Upper lobe of left lung (tissue), 6 donors: ENCODE results near the gene GAS2L3. TPM values are rescaled to one million over a fixed set of nuclear protein-coding genes. Genes with fewer than 3 reads are reported as not detected.
"Not testable (repeated sequence)": the region's sequence is repeated elsewhere in the genome, so short reads cannot be mapped to it uniquely, and the experiment has no call there.

Source experiments
- ATAC-seq, 2 donors: fragments of 200-7000 bp; cut with Tn5 transposase; one replicate each; pipeline ENCODE4 v1.9.1; 2022; ENCODE audit warnings: mild to moderate bottlenecking in 2 of 2, moderate library complexity in 2 of 2; ENCODE audit not compliant: low FRiP score in 2 of 2
- DNase-seq, 2 donors: peaks; one replicate each; pipeline ENCODE4 v3.0.0-alpha.2; 2019 to 2020
- H3K27ac ChIP-seq, 4 donors: fragments of 200-600 bp; sonication (generic); one replicate each; pipeline ENCODE4 v1.5.1; 2016 to 2019
- H3K27me3 ChIP-seq, 4 donors: fragments of 200-600 bp; sonication (generic); one replicate each; pipeline ENCODE4 v1.5.1; 2017 to 2019
- H3K36me3 ChIP-seq, 4 donors: fragments of 200-600 bp; sonication (generic); one replicate each; pipeline ENCODE4 v1.5.1; 2016 to 2019
- H3K4me1 ChIP-seq, 4 donors: fragments of 200-600 bp; sonication (generic); one replicate each; pipeline ENCODE4 v1.5.1; 2018 to 2019
- H3K4me3 ChIP-seq, 4 donors: fragments of 200-600 bp; sonication (generic); one replicate each; pipeline ENCODE4 v1.5.1; 2017 to 2019; ENCODE audit warnings: mild to moderate bottlenecking in 2 of 4, moderate library complexity in 1 of 4
- H3K9me3 ChIP-seq, 4 donors: fragments of 200-600 bp; sonication (generic); one replicate each; pipeline ENCODE4 v1.5.1; 2018 to 2019
- EP300 ChIP-seq, 4 donors: sonication (generic); formaldehyde crosslinking; IDR thresholded peaks; one replicate each; pipeline ENCODE4 v1.5.1; 2017; ENCODE audit warnings: antibody characterized with exemption in 4 of 4, control low read depth in 2 of 4
- POLR2A ChIP-seq, 4 donors: fragments of 450-650 bp; IDR thresholded peaks; one replicate each; pipeline ENCODE4 v1.5.1; 2016 to 2017; ENCODE audit warnings: antibody characterized with exemption in 4 of 4, mild to moderate bottlenecking in 2 of 4
- POLR2AphosphoS5 ChIP-seq, 2 donors: sonication (generic); formaldehyde crosslinking; IDR thresholded peaks; one replicate each; pipeline ENCODE4 v1.5.1; 2017; ENCODE audit warnings: antibody characterized with exemption in 2 of 2
- WGBS, 2 donors: methylation state at CpG; one replicate each; pipeline ENCODE4 v1.1.5; 2017 to 2018; 5-methylcytosine and 5-hydroxymethylcytosine counted together
- total RNA-seq, 6 donors: library from RNA; depleted of rRNA in 4 of 6; stranded (reverse); fragments of >200 nt in 4 of 6; gene quantifications; one replicate each; pipeline versions ENCODE4 v1.1.0 to v1.2.1, GENCODE V29; 2016 to 2021
- TF ChIP-seq, protein P1 (sequence below), 6 experiments: fragments of 450-650 bp in 4 of 6; fragments of 200-600 bp in 2 of 6; sonication (generic) in 2 of 6; IDR thresholded peaks; one replicate each; pipeline ENCODE4 v1.5.1; 2016 to 2019; ENCODE audit warnings: antibody characterized with exemption in 6 of 6
- donor health status: DM: no; HTN: no; CAD: no; lungs with moderate emphysema.
- donor health status: DM: no; HTN: yes; CAD: no; lungs with severe emphysema.

Gene GAS2L3
- total RNA-seq, 6 donors from 2014 or later: 5.9 to 21.0 (median 14.4) TPM

DNA sequence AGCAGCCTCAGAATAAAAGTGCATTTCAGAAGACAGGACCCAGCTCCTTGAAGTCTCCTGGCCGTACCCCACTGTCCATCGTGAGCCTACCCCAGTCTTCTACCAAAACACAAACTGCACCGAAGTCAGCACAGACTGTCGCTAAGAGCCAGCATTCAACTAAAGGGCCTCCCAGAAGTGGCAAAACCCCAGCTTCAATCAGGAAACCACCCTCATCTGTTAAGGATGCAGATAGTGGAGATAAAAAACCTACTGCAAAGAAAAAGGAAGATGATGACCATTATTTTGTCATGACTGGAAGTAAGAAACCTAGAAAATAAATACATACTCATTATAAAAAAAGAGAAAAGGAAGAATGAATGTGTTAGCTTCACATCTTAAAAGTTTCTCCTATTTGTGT lies 51.1 kb downstream of the GAS2L3 start:
- H3K27me3 ChIP-seq: no peaks in the 10 kb centered on the region
- no peaks in the 10 kb centered on the region for H3K36me3 ChIP-seq
- H3K9me3 ChIP-seq: no peaks in the 10 kb centered on the region
- DNase-seq (no peak), ATAC-seq (no peak)
- H3K4me3 ChIP-seq: no peak overlapping the region
- 71 to 82% methylated on average over 4 of the region's 4 CpGs for WGBS, 2 donors
- H3K4me1 ChIP-seq: no peaks in the 10 kb centered on the region
- H3K27ac ChIP-seq: no peak overlapping the region
- TF ChIP-seq EP300 (IDR thresholded peaks at IDR 0.05) (no peak), POLR2A (IDR thresholded peaks at IDR 0.05) (no peak), POLR2AphosphoS5 (IDR thresholded peaks at IDR 0.05) (no peak)
- TF ChIP-seq, protein P1, sequence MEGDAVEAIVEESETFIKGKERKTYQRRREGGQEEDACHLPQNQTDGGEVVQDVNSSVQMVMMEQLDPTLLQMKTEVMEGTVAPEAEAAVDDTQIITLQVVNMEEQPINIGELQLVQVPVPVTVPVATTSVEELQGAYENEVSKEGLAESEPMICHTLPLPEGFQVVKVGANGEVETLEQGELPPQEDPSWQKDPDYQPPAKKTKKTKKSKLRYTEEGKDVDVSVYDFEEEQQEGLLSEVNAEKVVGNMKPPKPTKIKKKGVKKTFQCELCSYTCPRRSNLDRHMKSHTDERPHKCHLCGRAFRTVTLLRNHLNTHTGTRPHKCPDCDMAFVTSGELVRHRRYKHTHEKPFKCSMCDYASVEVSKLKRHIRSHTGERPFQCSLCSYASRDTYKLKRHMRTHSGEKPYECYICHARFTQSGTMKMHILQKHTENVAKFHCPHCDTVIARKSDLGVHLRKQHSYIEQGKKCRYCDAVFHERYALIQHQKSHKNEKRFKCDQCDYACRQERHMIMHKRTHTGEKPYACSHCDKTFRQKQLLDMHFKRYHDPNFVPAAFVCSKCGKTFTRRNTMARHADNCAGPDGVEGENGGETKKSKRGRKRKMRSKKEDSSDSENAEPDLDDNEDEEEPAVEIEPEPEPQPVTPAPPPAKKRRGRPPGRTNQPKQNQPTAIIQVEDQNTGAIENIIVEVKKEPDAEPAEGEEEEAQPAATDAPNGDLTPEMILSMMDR (IDR thresholded peaks at IDR 0.05): no peak

DNA sequence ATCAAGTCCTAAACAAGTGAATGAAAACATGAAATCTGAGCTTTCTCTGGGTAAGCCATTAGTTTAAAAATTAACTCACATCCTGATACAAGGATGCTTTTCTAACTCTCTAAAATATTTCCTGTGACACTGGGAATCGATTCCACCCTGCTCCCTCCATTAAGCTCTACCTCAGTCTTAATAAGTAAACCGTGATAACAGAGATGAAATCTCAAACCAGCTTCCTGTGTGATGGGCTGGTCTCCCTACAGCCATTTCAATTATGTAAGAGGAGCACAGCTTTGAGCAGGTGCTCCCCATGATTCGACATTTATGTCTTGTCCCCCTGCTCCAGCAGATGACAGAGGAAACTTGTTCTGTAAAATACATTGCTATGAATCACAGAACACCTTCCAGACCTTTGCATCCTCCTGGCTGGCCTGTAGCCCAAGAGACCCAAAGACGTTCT lies 59.0 kb downstream of the GAS2L3 start:
- Histone ChIP-seq H3K27me3 (no peaks in the 10 kb centered on the region), H3K27ac (no peak overlapping the region), H3K9me3 (no peaks in the 10 kb centered on the region), H3K4me1 (no peaks in the 10 kb centered on the region), H3K4me3 (no peak overlapping the region), H3K36me3 (no peaks in the 10 kb centered on the region)
- DNase-seq (no peak), ATAC-seq (no peak)
- TF ChIP-seq, protein P1 (IDR thresholded peaks at IDR 0.05): no peak
- TF ChIP-seq POLR2A (IDR thresholded peaks at IDR 0.05) (no peak), EP300 (IDR thresholded peaks at IDR 0.05) (no peak), POLR2AphosphoS5 (IDR thresholded peaks at IDR 0.05) (no peak)
- 48 to 70% methylated on average over 4 of the region's 4 CpGs for WGBS, 2 donors

DNA sequence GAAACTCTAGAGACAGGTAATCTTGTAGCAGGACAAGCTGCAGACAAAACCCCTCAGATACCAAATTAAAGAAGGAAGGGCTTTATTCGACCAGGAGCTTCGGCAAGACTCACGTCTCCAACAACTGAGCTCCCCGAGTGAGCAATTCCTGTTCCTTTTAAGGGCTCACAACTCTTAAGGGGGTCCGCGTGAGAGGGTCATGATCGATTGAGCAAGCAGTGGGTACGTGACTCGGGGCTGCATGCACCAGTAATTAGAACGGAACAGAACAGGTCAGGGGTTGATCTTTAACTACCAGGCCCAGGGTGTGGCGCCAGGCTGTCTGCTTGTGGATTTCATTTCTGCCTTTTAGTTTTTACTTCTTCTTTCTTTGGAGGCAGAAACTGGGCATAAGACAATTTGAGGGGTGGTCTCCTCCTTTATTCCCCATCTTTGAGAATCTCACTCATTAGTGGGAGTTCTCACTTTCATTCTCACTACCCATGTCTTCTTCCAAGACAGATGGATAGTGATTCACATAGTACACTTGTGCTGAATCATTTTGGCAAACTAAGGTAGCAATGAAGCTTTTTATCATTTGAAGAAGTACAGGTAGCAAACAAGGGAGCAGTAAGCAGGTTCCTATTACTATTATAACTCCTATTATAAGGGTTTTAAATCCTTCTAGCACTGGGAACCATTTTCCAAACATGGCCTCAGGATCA lies 59.8 kb downstream of the GAS2L3 start:
- 83 to 97% methylated on average over 11 of the region's 11 CpGs for WGBS, 2 donors
- not testable (repeated sequence) for H3K4me1 ChIP-seq, H3K9me3 ChIP-seq, H3K27me3 ChIP-seq, H3K4me3 ChIP-seq, DNase-seq, H3K36me3 ChIP-seq, H3K27ac ChIP-seq, ATAC-seq

DNA sequence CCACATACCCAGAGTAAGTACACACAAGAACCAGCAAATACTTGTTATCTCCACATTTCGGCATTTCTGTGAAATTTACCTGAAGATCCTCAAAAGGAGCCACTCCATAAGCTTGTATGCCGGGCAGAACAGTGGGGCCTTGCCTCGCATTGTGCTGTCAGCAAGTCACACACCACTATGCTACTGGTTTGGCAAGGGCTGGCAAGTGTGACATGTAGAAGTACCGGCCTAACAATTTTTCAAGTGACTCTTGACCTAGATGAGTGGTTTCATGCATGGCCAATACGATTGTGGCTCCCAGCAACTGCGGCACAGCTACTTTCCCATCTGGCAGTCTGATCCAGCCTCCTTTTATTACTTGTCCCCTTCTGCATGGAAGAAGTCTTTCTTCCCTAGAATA lies 69.8 kb downstream of the GAS2L3 start:
- WGBS, 2 donors: 60 to 72% methylated on average over 6 of the region's 6 CpGs
- Histone ChIP-seq H3K4me1 (no peaks in the 10 kb centered on the region), H3K4me3 (no peak overlapping the region), H3K27me3 (no peaks in the 10 kb centered on the region), H3K27ac (no peak overlapping the region), H3K36me3 (no peaks in the 10 kb centered on the region), H3K9me3 (peaks cover 0 to 3% (median 0%) of the 10 kb centered on the region in 4 donors)
- ATAC-seq (peak in 1 of 2 donors; percentile 73), DNase-seq (peak in 1 of 2 donors; percentile 76)
- no peak for TF ChIP-seq POLR2AphosphoS5 (IDR thresholded peaks at IDR 0.05)
- no peak for TF ChIP-seq POLR2A (IDR thresholded peaks at IDR 0.05)

DNA sequence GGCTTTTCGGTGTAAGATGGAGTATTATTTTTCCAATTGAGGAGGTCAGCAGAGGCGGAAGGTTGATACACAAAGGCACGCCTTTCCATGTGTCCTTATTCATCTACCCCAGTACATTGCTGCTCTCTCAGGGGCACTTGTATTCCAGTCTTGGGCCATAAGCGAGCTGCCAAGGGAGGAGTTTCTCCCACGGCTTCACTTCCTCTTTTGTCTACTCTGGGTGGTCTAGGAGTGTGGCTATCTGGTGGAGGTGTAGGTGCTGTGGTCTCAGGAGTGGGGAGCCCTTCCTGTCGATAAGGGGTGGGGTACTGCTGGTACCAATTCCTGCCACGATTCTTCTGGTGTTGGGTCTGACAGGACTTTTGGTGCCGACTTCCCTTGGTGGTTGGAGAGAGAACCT lies 73.4 kb downstream of the GAS2L3 start:
- ATAC-seq: no peak

More for the DNA sequence above, 73.4 kb downstream of the GAS2L3 start:
- Histone ChIP-seq H3K4me1 (no peaks in the 10 kb centered on the region), H3K36me3 (no peaks in the 10 kb centered on the region), H3K9me3 (peaks cover 0 to 3% (median 0%) of the 10 kb centered on the region in 4 donors), H3K4me3 (no peak overlapping the region), H3K27me3 (no peaks in the 10 kb centered on the region), H3K27ac (no peak overlapping the region)
- 81 to 86% methylated on average over 8 of the region's 8 CpGs for WGBS, 2 donors
- DNase-seq: no peak
- no peak for TF ChIP-seq EP300 (IDR thresholded peaks at IDR 0.05)
- TF ChIP-seq, protein P1 (IDR thresholded peaks at IDR 0.05): no peak
- no peak for TF ChIP-seq POLR2A (IDR thresholded peaks at IDR 0.05)
- TF ChIP-seq POLR2AphosphoS5 (IDR thresholded peaks at IDR 0.05): no peak
